Bronchial epithelial cell (primary cell): ENCODE data around the gene RPEL1. TPM values are rescaled to one million over a fixed set of nuclear protein-coding genes. Genes with fewer than 3 reads are reported as not detected.
"Not testable (repeated sequence)": the region's sequence is repeated elsewhere in the genome, so short reads cannot be mapped to it uniquely, and the experiment has no call there.

ENCODE experiments used
- DNase-seq: peaks from one replicate; pipeline ENCODE4 v3.0.0-alpha.2; 2010; ENCODE audit warnings: low read depth
- FAIRE-seq: peaks from 2 replicates; lab custom pipeline; 2011; peaks lifted over from hg19 to GRCh38; lab: Jason Lieb, UNC
- H3K27me3 ChIP-seq: 2 replicates; pipeline ENCODE4 v1.5.1; 2011; ENCODE audit warnings: low read length; ENCODE audit not compliant: control insufficient read depth, insufficient read depth
- H3K36me3 ChIP-seq: 2 replicates; pipeline ENCODE4 v1.5.1; 2011; ENCODE audit warnings: low read length; ENCODE audit not compliant: control insufficient read depth, insufficient read depth
- H3K4me3 ChIP-seq: 2 replicates; pipeline ENCODE4 v1.5.1; 2011; ENCODE audit warnings: mild to moderate bottlenecking, low read depth, low read length, control low read depth
- CTCF ChIP-seq: IDR thresholded peaks from 2 replicates; pipeline ENCODE4 v1.5.1; 2011; ENCODE audit warnings: mild to moderate bottlenecking, moderate library complexity, low read length, control low read depth, inconsistent platforms; ENCODE audit not compliant: insufficient read depth, severe bottlenecking
- total RNA-seq: library from RNA; depleted of rRNA; stranded (reverse); fragments of >200 nt; gene quantifications from 2 replicates; pipeline ENCODE4 v1.2.1, GENCODE V29; 2014

Gene RPEL1
- total RNA-seq, 1 donor from 2014 or later: under 0.01 TPM

- H3K36me3 ChIP-seq: no peaks in the 10 kb centered on the region
- no peak overlapping the region for H3K4me3 ChIP-seq
- FAIRE-seq: no peak
- H3K27me3 ChIP-seq: no peaks in the 10 kb centered on the region
- no peak for DNase-seq
- TF ChIP-seq CTCF: no peak
These were observed 43.4 kb upstream of the RPEL1 start for GRCh38 chr10:103202319-103202718.

GRCh38 chr10:103203466-103203865 lies 42.2 kb upstream of the RPEL1 start:
- no peak for FAIRE-seq

GRCh38 chr10:103204353-103205255 lies 41.1 kb upstream of the RPEL1 start:
- H3K36me3 ChIP-seq: no peaks in the 10 kb centered on the region
- FAIRE-seq (no peak), DNase-seq (no peak)
- no peak overlapping the region for H3K4me3 ChIP-seq
- H3K27me3 ChIP-seq: no peaks in the 10 kb centered on the region
- TF ChIP-seq CTCF: no peak

More at GRCh38 chr10:103203466-103203865, 42.2 kb upstream of the RPEL1 start:
- no peak for TF ChIP-seq CTCF
- Histone ChIP-seq H3K4me3 (no peak overlapping the region), H3K36me3 (no peaks in the 10 kb centered on the region), H3K27me3 (no peaks in the 10 kb centered on the region)
- DNase-seq: no peak

- H3K36me3 ChIP-seq, H3K27me3 ChIP-seq, FAIRE-seq, H3K4me3 ChIP-seq, DNase-seq: not testable (repeated sequence)
These were observed 40.3 kb upstream of the RPEL1 start for GRCh38 chr10:103205401-103205800.

- FAIRE-seq, H3K27me3 ChIP-seq, H3K36me3 ChIP-seq, H3K4me3 ChIP-seq, DNase-seq: not testable (repeated sequence)
These were observed 39.0 kb upstream of the RPEL1 start for GRCh38 chr10:103206715-103207114.

- DNase-seq (no peak), FAIRE-seq (no peak)
- H3K36me3 ChIP-seq: no peaks in the 10 kb centered on the region
- no peak overlapping the region for H3K4me3 ChIP-seq
- H3K27me3 ChIP-seq: no peaks in the 10 kb centered on the region
- no peak for TF ChIP-seq CTCF
These were observed 38.5 kb upstream of the RPEL1 start for GRCh38 chr10:103207141-103207540.

- not testable (repeated sequence) for DNase-seq, H3K27me3 ChIP-seq, H3K4me3 ChIP-seq, H3K36me3 ChIP-seq, FAIRE-seq
These were observed 38.0 kb upstream of the RPEL1 start for GRCh38 chr10:103207643-103208042.

- H3K4me3 ChIP-seq, FAIRE-seq, DNase-seq, H3K27me3 ChIP-seq, H3K36me3 ChIP-seq: not testable (repeated sequence)
These were observed 35.4 kb upstream of the RPEL1 start for GRCh38 chr10:103210262-103210661.
